HG02884 (cell line): Measurements from ENCODE around the gene RAP1B.
A peak's percentile ranks its signal among the peaks of the same experiment; 100 is the strongest.

Experiments
- ATAC-seq: cut with Tn5 transposase; IDR thresholded peaks from one replicate; pipeline ENCODE4 v1.9.1; 2021; ENCODE audit warnings: mild to moderate bottlenecking, moderate library complexity; ENCODE audit not compliant: unreplicated experiment

The RAP1B gene

GRCh38 chr12:68611094-68611805, 551 bp downstream of the RAP1B start:
- ATAC-seq, result peak; percentile 26

- no peak for ATAC-seq
Observed at GRCh38 chr12:68611806-68612160, 1.1 kb downstream of the RAP1B start.

GRCh38 chr12:68612202-68612601, 1.5 kb downstream of the RAP1B start:
- no peak for ATAC-seq

- ATAC-seq, result no peak
Observed at GRCh38 chr12:68612697-68613096, 2.0 kb downstream of the RAP1B start.

GRCh38 chr12:68613209-68613904, 2.7 kb downstream of the RAP1B start:
- ATAC-seq, result no peak

GRCh38 chr12:68614105-68614679, 3.5 kb downstream of the RAP1B start:
- ATAC-seq, result no peak

GRCh38 chr12:68614769-68615168, 4.1 kb downstream of the RAP1B start:
- no peak for ATAC-seq

GRCh38 chr12:68617160-68617926, 6.6 kb downstream of the RAP1B start:
- no peak for ATAC-seq

- ATAC-seq, result no peak
Observed at GRCh38 chr12:68619541-68619940, 8.8 kb downstream of the RAP1B start.

- no peak for ATAC-seq
Observed at GRCh38 chr12:68620519-68621471, 10.1 kb downstream of the RAP1B start.

- no peak for ATAC-seq
Observed at GRCh38 chr12:68621472-68622081, 10.9 kb downstream of the RAP1B start.

- no peak for ATAC-seq
Observed at GRCh38 chr12:68622250-68622649, 11.6 kb downstream of the RAP1B start.

- no peak for ATAC-seq
Observed at GRCh38 chr12:68623059-68623458, 12.4 kb downstream of the RAP1B start.

GRCh38 chr12:68623984-68624383, 13.3 kb downstream of the RAP1B start:
- ATAC-seq, result no peak

- no peak for ATAC-seq
Observed at GRCh38 chr12:68624933-68625332, 14.2 kb downstream of the RAP1B start.

GRCh38 chr12:68627673-68628319, 17.1 kb downstream of the RAP1B start:
- ATAC-seq, result no peak

GRCh38 chr12:68628698-68629097, 18.0 kb downstream of the RAP1B start:
- no peak for ATAC-seq

GRCh38 chr12:68630050-68630449, 19.4 kb downstream of the RAP1B start:
- no peak for ATAC-seq

- ATAC-seq, result no peak
Observed at GRCh38 chr12:68630598-68630997, 19.9 kb downstream of the RAP1B start.
